Fibroblast of skin of left quadriceps (primary cell): ENCODE measurements around the gene ATF7IP2.
"Not testable (repeated sequence)": the region's sequence is repeated elsewhere in the genome, so short reads cannot be mapped to it uniquely, and the experiment has no call there.

Source experiments
- DNase-seq, 2 experiments: peaks; one replicate each; pipeline ENCODE4 v3.0.0-alpha.2; 2013; ENCODE audit warnings: low read depth in 2 of 2

Gene ATF7IP2

DNA sequence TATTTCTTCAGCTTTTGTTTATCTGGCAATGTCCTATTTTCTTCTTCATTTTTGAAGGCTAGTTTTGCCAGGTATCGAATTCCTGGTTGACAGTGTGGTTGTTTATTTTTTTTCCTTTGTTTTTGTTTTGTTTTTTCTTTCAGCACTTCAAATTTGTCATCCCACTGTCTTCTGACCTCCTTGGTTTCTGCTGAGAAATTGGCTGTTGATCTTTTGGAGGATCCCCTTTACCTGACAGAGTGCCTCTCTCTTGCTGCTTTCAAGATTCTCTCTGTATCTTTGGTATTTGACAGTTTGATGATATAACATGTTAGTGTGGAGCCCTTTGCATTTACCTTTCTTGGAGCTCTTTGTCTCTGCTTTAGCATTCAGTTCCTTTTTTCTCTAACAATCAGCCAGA lies 9.6 kb upstream of the ATF7IP2 start:
- no peak for DNase-seq

DNA sequence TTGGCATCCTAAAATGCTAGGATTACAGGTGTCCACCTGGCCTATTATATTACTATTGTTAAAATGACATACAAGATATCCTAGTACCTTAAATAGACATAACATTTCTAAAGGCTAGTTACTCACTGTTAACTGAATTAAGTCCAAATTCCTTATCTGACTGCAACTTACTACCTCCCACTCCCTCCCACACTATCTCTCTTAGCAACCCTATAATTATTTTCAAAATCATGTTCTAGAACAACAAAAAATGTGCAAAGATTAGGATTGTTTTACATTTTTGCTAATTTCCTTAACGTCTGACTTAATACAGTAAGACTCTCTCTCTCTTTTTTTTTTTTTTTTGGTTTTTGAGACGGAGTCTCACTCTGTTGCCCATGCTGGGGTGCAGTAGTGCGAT lies 2.2 kb upstream of the ATF7IP2 start:
- no peak for DNase-seq

DNA sequence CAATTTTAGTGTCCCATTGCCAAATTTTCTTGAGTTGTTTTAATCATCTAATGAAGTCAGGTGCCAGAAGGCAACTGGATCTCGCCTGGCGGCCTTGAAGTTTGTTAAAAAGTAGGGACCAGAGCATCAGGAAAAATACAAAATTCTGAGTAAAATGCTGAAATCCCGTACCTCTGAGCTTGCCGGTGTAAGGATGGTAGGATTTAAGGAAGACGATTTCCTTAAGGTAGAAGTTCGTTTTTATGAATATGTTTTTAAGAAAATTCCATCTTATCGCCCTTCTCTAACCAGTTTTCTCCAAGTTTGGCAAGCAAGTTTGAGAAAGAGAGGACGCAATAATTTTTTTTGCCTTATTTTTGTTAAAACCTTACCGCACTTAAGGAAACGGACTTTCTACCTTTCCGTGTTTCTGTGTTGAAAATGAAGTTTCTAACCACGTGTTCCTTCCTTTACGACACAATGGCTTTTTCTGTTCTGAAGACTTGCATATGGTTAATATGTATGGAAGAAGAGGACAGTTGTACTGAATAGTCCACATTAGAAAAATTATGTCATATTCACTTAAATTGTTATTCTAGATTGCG lies 748 bp downstream of the ATF7IP2 start:
- DNase-seq = no peak

DNA sequence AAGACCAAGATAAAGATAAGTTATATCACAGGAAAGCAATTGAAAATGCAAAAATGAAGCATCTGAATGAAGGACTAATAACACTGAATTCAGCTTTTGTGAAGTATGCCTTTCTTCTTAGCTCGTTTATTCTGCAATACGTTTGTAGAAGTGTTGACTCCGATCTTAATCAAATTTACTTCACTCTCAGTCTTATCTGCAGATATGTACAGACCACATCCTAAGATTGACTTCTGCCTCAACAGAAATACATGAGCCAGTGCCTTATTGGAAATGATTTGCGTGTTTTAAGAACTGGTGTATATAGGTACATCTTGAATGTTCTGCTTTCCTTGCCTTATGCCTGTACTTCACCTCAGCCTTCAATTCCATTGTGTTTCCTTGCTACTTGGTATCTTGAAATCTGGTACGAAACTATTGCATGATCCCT lies 1.3 kb downstream of the ATF7IP2 start:
- DNase-seq = no peak

DNA sequence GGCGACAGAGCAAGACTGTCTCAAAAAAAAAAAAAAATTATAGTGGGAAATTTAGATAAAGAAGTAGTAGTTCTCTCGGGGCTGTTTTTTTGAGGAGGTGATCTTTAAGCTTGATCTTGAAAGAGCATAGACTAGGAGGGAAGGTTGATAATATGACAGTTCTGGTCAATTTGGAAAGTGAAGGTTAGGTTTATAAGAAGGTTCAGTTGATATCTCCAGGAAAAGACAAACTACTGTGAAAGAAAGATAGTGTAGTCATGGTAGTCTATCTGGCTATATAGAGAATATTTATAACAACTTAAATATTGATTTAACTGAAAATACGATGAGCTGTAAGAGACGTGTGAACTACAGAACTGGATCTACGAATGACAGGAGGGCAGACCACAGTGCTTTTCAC lies 3.1 kb downstream of the ATF7IP2 start:
- DNase-seq = no peak

DNA sequence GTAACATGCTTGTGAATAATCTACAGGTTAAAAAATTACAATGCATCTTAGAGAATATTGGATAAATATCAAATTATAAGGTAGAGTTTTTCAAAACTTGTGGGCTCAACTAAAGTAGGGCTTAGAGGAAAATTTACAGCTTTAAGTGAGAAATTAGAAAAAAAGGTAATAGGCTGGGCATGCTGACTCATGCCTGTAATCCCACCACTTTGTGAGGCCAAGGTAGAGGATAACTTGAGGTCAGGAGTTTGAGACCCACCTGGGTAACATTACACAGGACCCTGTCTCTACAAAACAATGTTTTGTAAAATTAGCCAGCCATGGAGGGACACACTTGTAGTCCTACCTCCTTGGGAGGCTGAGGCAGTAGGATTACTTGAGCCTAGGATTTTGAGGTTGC lies 4.5 kb downstream of the ATF7IP2 start:
- DNase-seq = no peak

DNA sequence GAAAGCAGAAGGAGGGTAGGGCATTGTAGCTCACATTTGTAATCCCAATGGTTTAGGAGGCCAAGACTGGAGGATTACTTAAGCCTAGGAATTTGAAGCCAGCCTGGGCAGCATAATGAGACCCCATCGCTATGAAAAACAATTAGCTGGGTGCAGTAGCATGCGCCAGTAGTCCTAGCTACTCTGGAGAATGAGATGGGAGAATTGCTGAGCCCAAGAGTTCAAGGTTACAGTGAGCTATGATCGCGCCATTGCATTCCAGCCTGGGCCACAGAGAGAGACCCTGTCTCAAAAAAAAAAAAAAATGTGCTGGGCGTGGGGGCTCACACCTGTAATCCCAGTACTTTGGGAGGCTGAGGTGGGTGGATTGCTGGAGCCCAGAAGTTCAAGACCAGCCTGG lies 5.0 kb downstream of the ATF7IP2 start:
- DNase-seq = no peak

DNA sequence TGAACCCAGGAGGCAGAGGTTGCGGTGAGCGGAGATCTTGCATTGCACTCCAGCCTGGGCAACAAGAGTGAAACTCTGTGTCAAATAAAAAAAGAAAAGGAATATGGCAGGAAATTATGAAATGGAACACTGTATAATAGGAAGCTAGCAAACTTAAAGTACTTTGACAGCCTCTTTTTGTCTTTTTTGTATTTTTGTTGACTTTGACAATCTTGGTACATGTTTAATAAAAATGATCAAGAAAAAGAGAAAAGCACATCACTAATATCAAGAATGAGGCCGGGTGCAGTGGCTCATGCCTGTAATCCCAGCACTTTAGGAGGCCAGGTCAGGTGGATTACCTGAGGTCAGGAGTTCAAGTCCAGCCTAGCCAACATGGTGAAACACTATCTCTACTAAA lies 5.5 kb downstream of the ATF7IP2 start:
- no peak for DNase-seq

DNA sequence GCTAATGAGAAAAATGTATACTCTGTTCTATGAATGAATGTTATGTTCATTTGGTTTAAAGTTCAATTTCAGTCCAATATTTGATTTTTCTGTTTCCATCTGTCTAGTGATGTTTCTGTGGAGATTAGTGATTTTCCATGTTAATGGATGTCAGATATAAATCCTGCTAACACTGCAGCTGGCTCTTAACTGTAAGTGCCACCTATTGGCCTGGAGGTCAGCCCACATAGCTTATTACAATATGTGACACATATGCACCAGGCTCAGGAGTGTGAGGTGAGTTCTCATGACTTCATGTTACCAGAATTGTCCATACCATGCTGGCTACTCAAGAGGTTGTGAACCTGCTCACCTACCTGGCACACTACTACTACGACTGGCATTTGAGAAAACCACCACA lies 17.1 kb downstream of the ATF7IP2 start:
- DNase-seq = no peak

DNA sequence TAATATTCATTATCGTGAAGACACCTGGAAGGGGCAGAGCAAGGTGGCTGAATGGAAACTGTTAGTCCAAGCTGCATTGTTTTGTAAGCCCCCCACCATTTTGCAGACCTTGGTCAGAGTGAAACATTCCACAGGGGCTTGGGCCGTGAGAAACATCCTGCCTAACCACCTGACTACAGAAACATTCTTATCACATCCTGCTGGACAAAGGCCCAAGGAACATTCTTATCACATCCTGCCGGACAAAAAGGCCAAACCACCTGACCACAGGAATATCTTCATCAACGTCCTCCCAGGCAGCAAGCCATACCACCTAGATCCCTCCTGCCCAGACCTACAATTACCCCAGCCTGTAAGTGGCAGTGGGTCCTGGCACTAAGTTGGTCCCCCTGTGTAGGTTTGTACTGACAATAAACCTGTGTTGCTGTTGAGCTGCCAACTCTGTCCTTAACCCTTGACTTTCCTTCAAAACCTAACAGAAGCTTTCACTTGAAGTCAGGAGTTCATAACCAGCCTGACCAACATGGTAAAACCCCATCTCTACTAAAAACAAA lies 19.6 kb downstream of the ATF7IP2 start:
- DNase-seq = no peak

DNA sequence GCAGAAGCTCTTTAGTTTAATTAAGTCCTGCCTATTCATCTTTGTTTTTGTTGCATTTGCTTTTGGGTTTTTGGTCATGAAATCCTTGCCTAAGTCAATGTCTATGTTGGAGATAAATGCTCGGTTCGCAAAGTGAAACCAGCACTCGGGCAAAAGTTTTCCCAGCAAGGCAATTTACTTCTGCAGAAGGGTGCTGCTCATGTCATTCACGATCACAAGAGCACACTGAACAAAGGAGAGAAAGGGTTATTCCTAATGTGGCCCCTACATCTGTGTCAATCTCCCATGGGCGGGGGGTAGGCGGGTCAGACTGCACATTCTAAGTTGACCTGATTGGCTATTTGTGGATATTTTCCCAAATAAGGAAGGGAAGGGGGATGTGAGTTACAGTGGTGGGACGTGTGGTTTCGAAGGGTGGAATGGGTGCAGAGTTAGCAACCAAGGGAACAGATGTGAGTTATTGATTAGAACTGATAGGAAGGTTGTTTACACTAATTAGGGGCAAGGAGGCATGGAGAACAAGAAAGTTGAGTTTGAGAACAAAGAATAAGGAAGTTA lies 23.0 kb downstream of the ATF7IP2 start:
- DNase-seq = no peak

DNA sequence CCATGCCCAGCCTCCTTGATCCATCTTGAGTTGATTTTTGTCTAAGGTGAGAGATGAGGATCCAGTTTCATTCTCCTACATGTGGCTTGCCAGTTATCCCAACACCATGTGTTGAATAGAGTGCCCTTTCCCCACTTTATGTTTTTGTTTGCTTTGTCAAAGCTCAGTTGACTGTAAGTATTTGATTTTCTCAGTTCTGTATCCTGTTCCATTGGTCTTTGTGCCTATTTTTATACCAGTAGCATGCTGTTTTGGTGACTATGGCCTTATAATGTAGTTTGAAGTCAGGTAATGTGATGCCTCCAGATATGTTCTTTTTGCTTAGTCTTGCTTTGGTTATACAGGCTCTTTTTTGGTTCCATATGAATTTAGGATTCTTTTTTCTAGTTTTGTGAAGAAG lies 23.9 kb downstream of the ATF7IP2 start:
- DNase-seq = not testable (repeated sequence)

DNA sequence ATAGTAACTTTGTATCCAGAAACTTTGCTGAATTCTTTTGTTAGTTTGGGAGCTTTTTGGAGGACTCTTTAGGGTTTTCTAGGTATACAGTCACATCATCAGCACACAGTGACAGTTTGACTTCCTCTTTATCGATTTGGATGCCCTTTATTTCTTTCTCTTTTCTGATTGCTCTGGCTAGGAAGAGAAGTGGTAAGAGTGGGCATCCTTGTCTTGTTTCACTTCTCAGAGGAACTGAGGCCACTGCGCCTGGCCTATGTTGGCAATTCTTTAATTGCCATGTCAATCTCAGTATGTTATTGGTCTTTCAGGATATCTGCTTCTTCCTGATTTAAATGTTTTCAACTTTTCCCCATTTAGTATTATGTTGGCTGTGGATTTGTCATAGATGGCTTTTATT lies 24.6 kb downstream of the ATF7IP2 start:
- DNase-seq = no peak

DNA sequence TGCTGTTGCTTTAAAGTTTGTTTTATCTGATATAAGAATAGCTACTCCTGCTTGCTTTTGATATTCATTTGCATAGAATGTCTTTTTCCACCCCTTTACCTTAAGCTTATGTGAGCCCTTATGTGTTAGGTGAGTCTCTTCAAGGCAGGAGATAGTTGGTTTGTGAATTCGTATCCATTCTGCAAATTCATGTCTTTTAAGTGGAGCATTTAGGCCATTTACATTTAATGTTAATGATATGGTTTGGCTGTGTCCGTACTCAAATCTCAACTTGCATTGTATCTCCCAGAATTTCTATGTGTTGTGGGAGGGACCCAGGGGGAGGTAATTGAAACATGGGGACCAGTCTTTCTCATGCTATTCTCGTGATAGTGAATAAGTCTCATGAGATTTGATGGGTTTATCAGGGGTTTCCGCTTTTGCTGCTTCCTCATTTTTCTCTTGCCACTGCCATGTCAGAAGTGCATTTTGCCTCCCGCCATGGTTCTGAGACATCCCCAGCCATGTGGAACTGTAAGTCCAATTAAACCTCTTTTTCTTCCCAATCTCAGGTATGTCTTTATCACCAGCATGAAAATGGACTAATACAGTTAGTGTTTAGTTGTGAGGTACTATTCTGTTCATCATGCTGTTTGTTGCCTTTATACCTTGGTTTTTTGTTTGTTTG lies 27.2 kb downstream of the ATF7IP2 start:
- DNase-seq = no peak

DNA sequence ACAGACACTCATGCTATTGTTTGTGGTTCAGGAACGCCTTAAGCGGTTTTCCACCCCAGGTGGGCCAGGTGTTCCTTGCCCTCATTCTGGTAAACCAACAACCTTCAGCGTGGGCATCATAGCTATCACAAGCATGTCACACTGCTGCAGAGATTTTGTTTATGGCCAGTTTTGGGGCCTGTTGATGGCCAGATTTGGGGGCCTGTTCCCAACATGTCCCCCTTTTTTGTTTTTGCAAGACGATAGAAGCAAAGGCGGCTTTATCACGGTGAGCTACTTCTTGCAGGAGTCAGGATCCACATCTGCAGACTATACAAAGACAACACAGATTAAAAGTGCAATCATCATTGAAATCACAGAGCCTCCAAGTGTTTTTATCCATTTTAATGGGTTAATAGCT lies 32.3 kb downstream of the ATF7IP2 start:
- DNase-seq = not testable (repeated sequence)

DNA sequence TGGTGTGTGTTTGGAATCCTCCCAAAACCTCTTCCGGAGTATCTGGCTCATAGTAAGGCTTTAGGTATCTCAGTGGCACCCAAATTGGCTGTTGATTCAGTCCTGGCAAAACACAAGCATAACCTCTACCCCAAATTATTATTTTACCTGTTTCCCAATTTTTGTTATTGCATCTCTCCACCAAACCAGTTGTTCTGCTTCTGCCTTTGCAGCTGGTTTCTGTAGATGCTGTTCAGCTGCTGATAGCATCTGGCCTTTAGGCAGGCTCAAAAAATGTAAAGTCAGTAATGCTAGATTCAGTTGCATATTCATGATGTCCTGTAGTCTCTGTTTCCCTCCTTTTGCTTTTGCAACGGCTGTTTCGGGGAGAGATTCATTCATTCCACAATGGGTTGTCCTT lies 33.8 kb downstream of the ATF7IP2 start:
- DNase-seq = no peak

DNA sequence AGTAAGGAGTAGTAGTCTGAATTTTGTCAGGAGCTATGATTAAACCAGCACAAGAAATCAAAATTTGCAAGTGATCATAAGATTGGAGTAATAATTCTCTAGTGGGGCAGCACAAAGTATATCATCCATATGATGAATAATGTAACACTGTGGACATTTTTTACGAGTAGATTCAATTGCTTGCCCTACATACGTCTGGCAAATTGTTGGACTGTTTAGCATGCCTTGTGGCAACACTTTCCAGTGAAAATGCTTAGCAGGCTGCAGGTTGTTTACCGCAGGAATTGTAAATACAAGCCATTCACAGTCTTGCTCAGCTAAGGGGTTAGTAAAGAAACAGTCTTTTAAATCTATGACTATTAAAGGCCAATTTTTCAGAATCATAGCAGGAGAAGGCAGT lies 35.7 kb downstream of the ATF7IP2 start:
- DNase-seq = no peak

DNA sequence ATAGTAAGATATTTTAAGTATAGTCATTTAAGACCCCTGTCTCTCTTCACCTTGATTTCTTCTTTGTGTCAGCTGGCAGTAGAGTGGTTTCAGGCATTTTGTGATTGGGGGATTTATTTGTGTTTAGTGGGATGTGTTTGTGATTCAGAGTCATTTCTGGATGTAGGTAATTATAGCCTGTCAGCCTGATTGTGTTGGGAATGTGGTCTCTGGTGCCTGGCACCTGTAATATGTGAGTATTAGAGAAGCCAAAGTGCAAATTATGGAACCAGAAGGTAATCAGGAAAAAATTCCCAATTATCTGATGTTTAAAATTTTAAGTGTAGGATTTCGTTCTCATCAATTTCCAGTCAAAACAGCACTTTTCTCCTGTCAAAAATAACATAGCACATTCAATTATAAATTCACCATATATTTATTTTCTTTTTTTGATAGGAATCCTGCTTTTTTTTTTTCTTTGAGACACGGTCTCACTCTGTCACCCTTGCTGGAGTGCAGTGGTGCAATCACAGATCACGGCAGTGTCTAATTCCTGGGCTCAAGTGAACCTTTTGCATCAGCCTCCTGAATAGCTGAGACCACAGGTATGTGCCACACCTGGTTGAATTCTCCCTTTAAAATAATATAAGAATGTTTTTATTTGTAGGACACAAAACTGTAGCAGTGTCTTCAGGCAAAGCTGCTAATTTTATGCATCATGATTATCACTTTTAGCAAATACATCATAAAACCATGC lies 42.7 kb downstream of the ATF7IP2 start:
- no peak for DNase-seq

DNA sequence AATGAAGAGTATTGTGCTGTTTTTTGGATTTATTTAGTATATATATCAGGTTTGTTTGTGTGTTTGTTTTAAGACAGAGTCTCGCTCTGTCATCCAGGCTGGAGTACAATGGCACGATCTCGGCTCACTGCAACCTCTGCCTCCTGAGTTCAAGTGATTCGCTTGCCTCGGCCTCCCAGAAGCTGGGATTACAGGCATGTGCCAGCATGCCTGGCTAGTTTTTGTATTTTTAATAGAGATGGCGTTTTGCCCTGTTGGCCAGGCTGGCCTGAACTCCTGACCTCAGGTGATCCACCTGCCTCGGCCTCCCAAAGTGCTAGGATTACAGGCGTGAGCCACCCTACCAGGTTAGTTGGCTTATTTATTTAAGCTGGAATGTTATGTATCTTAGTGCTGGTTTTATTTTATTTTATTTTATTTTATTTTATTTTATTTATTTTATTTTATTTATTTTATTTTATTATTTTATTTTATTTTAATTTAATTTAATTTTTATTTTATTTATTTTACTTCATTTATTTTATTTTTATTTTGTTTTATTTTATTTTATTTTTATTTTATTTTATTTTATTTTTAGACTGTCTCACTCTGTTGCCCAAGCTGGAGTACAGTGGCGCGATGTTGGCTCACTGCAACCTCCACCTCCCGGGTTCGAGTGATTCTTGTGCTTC lies 43.6 kb downstream of the ATF7IP2 start:
- not testable (repeated sequence) for DNase-seq

DNA sequence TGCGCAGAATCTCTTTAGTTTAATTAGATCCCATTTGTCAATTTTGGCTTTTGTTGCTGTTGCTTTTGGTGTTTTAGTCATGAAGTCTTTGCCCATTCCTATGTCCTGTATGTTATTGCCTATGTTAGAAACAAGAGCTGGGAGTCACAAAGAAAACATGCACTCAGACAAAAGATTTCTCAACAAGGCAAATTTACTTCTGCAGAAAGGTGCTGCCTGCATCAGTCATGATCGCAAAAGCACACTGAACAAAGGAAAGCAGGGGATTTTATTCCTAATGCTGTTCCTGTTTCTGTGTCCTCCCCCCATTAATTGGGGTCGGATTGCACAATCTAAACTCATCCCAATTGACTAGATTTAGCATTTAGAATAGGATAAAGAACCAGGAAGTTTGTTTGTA lies 55.9 kb downstream of the ATF7IP2 start:
- no peak for DNase-seq

DNA sequence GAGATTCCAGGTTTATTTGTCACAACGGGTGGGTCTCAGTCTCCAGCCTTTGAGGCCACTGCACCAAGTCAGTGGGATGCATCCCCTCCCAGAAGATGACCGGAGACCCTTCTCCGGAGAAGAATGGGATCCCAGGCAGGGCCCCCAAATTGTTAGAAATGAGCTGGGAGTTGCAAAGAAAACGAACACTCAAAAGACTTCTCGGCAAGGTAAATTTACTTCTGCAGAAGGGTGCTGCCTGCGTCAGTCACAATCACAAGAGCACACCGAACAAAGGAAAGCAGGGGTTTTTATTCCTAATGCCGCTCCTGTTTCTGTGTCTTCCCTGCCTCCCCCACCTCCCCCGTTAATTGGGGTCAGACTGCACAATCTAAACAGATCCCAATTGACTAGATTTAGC lies 61.4 kb downstream of the ATF7IP2 start:
- DNase-seq = no peak
